ENCODE measurements around the gene CAMK2B. TPM values are rescaled to one million over a fixed set of nuclear protein-coding genes. Genes with fewer than 3 reads are reported as not detected.
A peak's percentile ranks its signal among the peaks of the same experiment; 100 is the strongest.

The CAMK2B gene
- polyA plus RNA-seq, 2 of the 4 experiments (the other 2 are of a cell fraction) = 0.17 TPM; not detected in 1

- ATAC-seq = peak in 1 of 2 experiments; percentile 42; a peak in 2 of 6 replicates
- no peak for FAIRE-seq
- ChIA-PET POLR2A (no interaction called here), CTCF (interaction anchor here (1.1 to 1.3 kb wide), 3 partner anchors 10 to 48 kb away, joined by 3 read pairs; no protein-coding TSS in a partner anchor)
- 53% methylated on average over 5 of the region's 5 CpGs for WGBS (ENCODE audit: missing lambda C conversion rate)
- H3K27ac ChIP-seq = no peak overlapping the region
- TF ChIP-seq NPAS2 (CRISPR knock-in tag; IDR thresholded peaks at IDR 0.05; ENCODE audit: borderline replicate concordance) (no peak), ESRRA (IDR thresholded peaks at IDR 0.05; ENCODE audit: borderline replicate concordance, low read length) (no peak), HOXB13 (CRISPR knock-in tag; IDR thresholded peaks at IDR 0.05; ENCODE audit: low read depth) (no peak), HEYL (CRISPR knock-in tag; IDR thresholded peaks at IDR 0.05) (no peak), GATA3 (IDR thresholded peaks at IDR 0.05; ENCODE audit: borderline replicate concordance) (no peak), RFX5 (IDR thresholded peaks at IDR 0.05) (no peak), HOXB5 (CRISPR knock-in tag; IDR thresholded peaks at IDR 0.05) (no peak), JUNB (IDR thresholded peaks at IDR 0.05) (no peak), EP300 (IDR thresholded peaks at IDR 0.05) (no peak), CBX8 (IDR thresholded peaks at IDR 0.05) (no peak), RARB (CRISPR knock-in tag; IDR thresholded peaks at IDR 0.05) (no peak), RCOR1 (IDR thresholded peaks at IDR 0.05; ENCODE audit: low read depth, low read length) (no peak), NFE2L2 (conservative IDR thresholded peaks at IDR 0.05; ENCODE audit: low read length) (no peak), POLR2A (IDR thresholded peaks at IDR 0.05; ENCODE audit: low read length) (no peak)
- TF ChIP-seq, protein P1, sequence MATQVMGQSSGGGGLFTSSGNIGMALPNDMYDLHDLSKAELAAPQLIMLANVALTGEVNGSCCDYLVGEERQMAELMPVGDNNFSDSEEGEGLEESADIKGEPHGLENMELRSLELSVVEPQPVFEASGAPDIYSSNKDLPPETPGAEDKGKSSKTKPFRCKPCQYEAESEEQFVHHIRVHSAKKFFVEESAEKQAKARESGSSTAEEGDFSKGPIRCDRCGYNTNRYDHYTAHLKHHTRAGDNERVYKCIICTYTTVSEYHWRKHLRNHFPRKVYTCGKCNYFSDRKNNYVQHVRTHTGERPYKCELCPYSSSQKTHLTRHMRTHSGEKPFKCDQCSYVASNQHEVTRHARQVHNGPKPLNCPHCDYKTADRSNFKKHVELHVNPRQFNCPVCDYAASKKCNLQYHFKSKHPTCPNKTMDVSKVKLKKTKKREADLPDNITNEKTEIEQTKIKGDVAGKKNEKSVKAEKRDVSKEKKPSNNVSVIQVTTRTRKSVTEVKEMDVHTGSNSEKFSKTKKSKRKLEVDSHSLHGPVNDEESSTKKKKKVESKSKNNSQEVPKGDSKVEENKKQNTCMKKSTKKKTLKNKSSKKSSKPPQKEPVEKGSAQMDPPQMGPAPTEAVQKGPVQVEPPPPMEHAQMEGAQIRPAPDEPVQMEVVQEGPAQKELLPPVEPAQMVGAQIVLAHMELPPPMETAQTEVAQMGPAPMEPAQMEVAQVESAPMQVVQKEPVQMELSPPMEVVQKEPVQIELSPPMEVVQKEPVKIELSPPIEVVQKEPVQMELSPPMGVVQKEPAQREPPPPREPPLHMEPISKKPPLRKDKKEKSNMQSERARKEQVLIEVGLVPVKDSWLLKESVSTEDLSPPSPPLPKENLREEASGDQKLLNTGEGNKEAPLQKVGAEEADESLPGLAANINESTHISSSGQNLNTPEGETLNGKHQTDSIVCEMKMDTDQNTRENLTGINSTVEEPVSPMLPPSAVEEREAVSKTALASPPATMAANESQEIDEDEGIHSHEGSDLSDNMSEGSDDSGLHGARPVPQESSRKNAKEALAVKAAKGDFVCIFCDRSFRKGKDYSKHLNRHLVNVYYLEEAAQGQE (IDR thresholded peaks at IDR 0.05) = no peak
- TF ChIP-seq, protein P2, sequence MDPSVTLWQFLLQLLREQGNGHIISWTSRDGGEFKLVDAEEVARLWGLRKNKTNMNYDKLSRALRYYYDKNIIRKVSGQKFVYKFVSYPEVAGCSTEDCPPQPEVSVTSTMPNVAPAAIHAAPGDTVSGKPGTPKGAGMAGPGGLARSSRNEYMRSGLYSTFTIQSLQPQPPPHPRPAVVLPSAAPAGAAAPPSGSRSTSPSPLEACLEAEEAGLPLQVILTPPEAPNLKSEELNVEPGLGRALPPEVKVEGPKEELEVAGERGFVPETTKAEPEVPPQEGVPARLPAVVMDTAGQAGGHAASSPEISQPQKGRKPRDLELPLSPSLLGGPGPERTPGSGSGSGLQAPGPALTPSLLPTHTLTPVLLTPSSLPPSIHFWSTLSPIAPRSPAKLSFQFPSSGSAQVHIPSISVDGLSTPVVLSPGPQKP (IDR thresholded peaks at IDR 0.05; ENCODE audit: low read depth, low read length) = no peak
- H3K4me3 ChIP-seq = no peak overlapping the region
- H3K4me1 ChIP-seq = peaks cover 12% of the 10 kb centered on the region
- 0 out of 3 replicates have a peak, but pooled peaks cover 4% of the 10 kb centered on the region for H3K9me3 ChIP-seq
- DNase-seq (ENCODE audit: low read depth in 1 of 2, low spot score in 1 of 2) = no peak
- H3K4me2 ChIP-seq = no peak overlapping the region
These were observed 42.2 kb upstream of the CAMK2B start for GRCh38 chr7:44367475-44368043.

GRCh38 chr7:44366986-44367385 is 41.6 kb upstream of the CAMK2B start:
- FAIRE-seq (no peak), DNase-seq (ENCODE audit: low read depth in 1 of 2, low spot score in 1 of 2) (no peak), ATAC-seq (no peak)
- 43% methylated on average over 4 of the region's 4 CpGs for WGBS (ENCODE audit: missing lambda C conversion rate)
- no peak overlapping the region for H3K4me3 ChIP-seq
- H3K4me1 ChIP-seq = peaks cover 6% of the 10 kb centered on the region; the same call in 2 of the 3 replicates
- POLR2A ChIA-PET = no interaction called here
- TF ChIP-seq JUN (IDR thresholded peaks at IDR 0.05) (no peak), SMC3 (IDR thresholded peaks at IDR 0.05) (no peak), EP300 (IDR thresholded peaks at IDR 0.05) (no peak), POLR2A (IDR thresholded peaks at IDR 0.05; ENCODE audit: low read length) (no peak), MYC (IDR thresholded peaks at IDR 0.05; ENCODE audit: borderline replicate concordance, low read length) (no peak), TP53 (CRISPR knock-in tag; IDR thresholded peaks at IDR 0.05) (no peak), ZSCAN20 (CRISPR knock-in tag; IDR thresholded peaks at IDR 0.05) (no peak), CBX8 (IDR thresholded peaks at IDR 0.05) (no peak), EHMT2 (IDR thresholded peaks at IDR 0.05; ENCODE audit: low read depth) (no peak), JUNB (IDR thresholded peaks at IDR 0.05) (no peak), ZFP36 (IDR thresholded peaks at IDR 0.05; ENCODE audit: borderline replicate concordance, partially characterized antibody) (no peak), HOXB5 (CRISPR knock-in tag; IDR thresholded peaks at IDR 0.05) (no peak)
- TF ChIP-seq, protein P3, sequence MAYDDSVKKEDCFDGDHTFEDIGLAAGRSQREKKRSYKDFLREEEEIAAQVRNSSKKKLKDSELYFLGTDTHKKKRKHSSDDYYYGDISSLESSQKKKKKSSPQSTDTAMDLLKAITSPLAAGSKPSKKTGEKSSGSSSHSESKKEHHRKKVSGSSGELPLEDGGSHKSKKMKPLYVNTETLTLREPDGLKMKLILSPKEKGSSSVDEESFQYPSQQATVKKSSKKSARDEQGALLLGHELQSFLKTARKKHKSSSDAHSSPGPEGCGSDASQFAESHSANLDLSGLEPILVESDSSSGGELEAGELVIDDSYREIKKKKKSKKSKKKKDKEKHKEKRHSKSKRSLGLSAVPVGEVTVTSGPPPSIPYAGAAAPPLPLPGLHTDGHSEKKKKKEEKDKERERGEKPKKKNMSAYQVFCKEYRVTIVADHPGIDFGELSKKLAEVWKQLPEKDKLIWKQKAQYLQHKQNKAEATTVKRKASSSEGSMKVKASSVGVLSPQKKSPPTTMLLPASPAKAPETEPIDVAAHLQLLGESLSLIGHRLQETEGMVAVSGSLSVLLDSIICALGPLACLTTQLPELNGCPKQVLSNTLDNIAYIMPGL (CRISPR knock-in tag; IDR thresholded peaks at IDR 0.05; ENCODE audit: borderline replicate concordance) = no peak
- TF ChIP-seq, protein P4, sequence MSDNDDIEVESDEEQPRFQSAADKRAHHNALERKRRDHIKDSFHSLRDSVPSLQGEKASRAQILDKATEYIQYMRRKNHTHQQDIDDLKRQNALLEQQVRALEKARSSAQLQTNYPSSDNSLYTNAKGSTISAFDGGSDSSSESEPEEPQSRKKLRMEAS (IDR thresholded peaks at IDR 0.05) = no peak
- TF ChIP-seq, protein P5, sequence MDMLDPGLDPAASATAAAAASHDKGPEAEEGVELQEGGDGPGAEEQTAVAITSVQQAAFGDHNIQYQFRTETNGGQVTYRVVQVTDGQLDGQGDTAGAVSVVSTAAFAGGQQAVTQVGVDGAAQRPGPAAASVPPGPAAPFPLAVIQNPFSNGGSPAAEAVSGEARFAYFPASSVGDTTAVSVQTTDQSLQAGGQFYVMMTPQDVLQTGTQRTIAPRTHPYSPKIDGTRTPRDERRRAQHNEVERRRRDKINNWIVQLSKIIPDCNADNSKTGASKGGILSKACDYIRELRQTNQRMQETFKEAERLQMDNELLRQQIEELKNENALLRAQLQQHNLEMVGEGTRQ (IDR thresholded peaks at IDR 0.05) = no peak
- no peak overlapping the region for H3K27ac ChIP-seq
- 0 out of 3 replicates have a peak, but pooled peaks cover 4% of the 10 kb centered on the region for H3K9me3 ChIP-seq
- CTCF ChIA-PET = interaction anchor here (1.1 kb wide), 1 partner anchor 11 kb away, joined by 3 read pairs; no protein-coding TSS in a partner anchor
- H3K4me2 ChIP-seq = no peak overlapping the region
